Activated CD4-positive, alpha-beta T cell treated with anti-CD3 and anti-CD28 coated beads, Interleukin-2, amount 10 ng/mL, durations not matched to agents 7 days and 5 days (primary cell): ENCODE data around the gene EPB41L2. TPM values are rescaled to one million over a fixed set of nuclear protein-coding genes. Genes with fewer than 3 reads are reported as not detected.

Experiments used
- CTCF ChIA-PET: fragments of 350-600 bp; sonication (Branson Sonifier 250); formaldehyde crosslinking; loops from one replicate; lab custom pipeline; 2021; ENCODE audit warnings: antibody characterized with exemption; lab: Charles Lee
- POLR2A ChIA-PET: fragments of 350-600 bp; sonication (Branson Sonifier 250); formaldehyde crosslinking; loops from one replicate; lab custom pipeline; 2021; ENCODE audit warnings: antibody characterized with exemption; lab: Charles Lee
- DNase-seq: peaks from one replicate; pipeline ENCODE4 v3.0.0-alpha.2; 2020
- H3K27ac Mint-ChIP-seq: one replicate; pipeline ENCODE4 v1.8.0; 2021; ENCODE audit warnings: mild to moderate bottlenecking, moderate library complexity, mixed read lengths
- H3K27me3 Mint-ChIP-seq: one replicate; pipeline ENCODE4 v1.8.0; 2021; ENCODE audit warnings: mixed read lengths
- H3K36me3 Mint-ChIP-seq: one replicate; pipeline ENCODE4 v1.8.0; 2021; ENCODE audit warnings: low read depth, mixed read lengths
- H3K4me1 Mint-ChIP-seq: one replicate; pipeline ENCODE4 v1.8.0; 2021; ENCODE audit warnings: mixed read lengths
- H3K4me3 Mint-ChIP-seq: one replicate; pipeline ENCODE4 v1.8.0; 2021; ENCODE audit warnings: mild to moderate bottlenecking, moderate library complexity, mixed read lengths
- H3K9me3 Mint-ChIP-seq: one replicate; pipeline ENCODE4 v1.8.0; 2021; ENCODE audit warnings: mixed read lengths
- total RNA-seq, 2 experiments: library from RNA; stranded (reverse); gene quantifications; one replicate each; pipeline ENCODE4 v1.2.3, GENCODE V29; 2021

Gene EPB41L2
- total RNA-seq, 2 experiments from 2014 or later = 20.2 to 25.2 TPM

- H3K27ac Mint-ChIP-seq = no peak overlapping the region
- no peaks in the 10 kb centered on the region for H3K9me3 Mint-ChIP-seq
- H3K4me1 Mint-ChIP-seq = no peaks in the 10 kb centered on the region
- H3K27me3 Mint-ChIP-seq = no peaks in the 10 kb centered on the region
- no peaks in the 10 kb centered on the region for H3K36me3 Mint-ChIP-seq
- DNase-seq = no peak
- H3K4me3 Mint-ChIP-seq = no peak overlapping the region
- ChIA-PET POLR2A (interaction anchor here (0.6 kb wide), 1 partner anchor 163 kb away, joined by 3 read pairs; no protein-coding TSS in a partner anchor), CTCF (interaction anchor here (0.6 to 0.7 kb wide), 4 partner anchors 193 to 1217 kb away, joined by 3 read pairs; no protein-coding TSS in a partner anchor)
Observed at GRCh38 chr6:130890521-130890971, 172.5 kb downstream of the EPB41L2 start.

GRCh38 chr6:130889423-130889822, 173.6 kb downstream of the EPB41L2 start:
- Mint-ChIP-seq H3K36me3 (no peaks in the 10 kb centered on the region), H3K4me1 (no peaks in the 10 kb centered on the region), H3K27me3 (no peaks in the 10 kb centered on the region), H3K4me3 (no peak overlapping the region), H3K9me3 (no peaks in the 10 kb centered on the region), H3K27ac (no peak overlapping the region)
- ChIA-PET CTCF (no interaction called here), POLR2A (no interaction called here)
- no peak for DNase-seq

- ChIA-PET POLR2A (no interaction called here), CTCF (no interaction called here)
- no peaks in the 10 kb centered on the region for H3K27me3 Mint-ChIP-seq
- H3K4me3 Mint-ChIP-seq = no peak overlapping the region
- H3K9me3 Mint-ChIP-seq = no peaks in the 10 kb centered on the region
- no peak for DNase-seq
- H3K36me3 Mint-ChIP-seq = no peaks in the 10 kb centered on the region
- no peaks in the 10 kb centered on the region for H3K4me1 Mint-ChIP-seq
- H3K27ac Mint-ChIP-seq = no peak overlapping the region
Observed at GRCh38 chr6:130888246-130888645, 174.8 kb downstream of the EPB41L2 start.

- H3K36me3 Mint-ChIP-seq = no peaks in the 10 kb centered on the region
- DNase-seq = no peak
- H3K27me3 Mint-ChIP-seq = no peaks in the 10 kb centered on the region
- ChIA-PET CTCF (no interaction called here), POLR2A (no interaction called here)
- no peaks in the 10 kb centered on the region for H3K9me3 Mint-ChIP-seq
- H3K4me3 Mint-ChIP-seq = no peak overlapping the region
- no peak overlapping the region for H3K27ac Mint-ChIP-seq
- H3K4me1 Mint-ChIP-seq = no peaks in the 10 kb centered on the region
Observed at GRCh38 chr6:130886966-130887365, 176.1 kb downstream of the EPB41L2 start.

- Mint-ChIP-seq H3K27me3 (no peaks in the 10 kb centered on the region), H3K4me3 (no peak overlapping the region), H3K36me3 (no peaks in the 10 kb centered on the region), H3K4me1 (no peaks in the 10 kb centered on the region), H3K27ac (no peak overlapping the region), H3K9me3 (no peaks in the 10 kb centered on the region)
- CTCF ChIA-PET = interaction anchor here (0.5 to 1.7 kb wide), 16 partner anchors 8 to 1346 kb away, joined by 3 to 11 read pairs (median 3); partner anchors contain the start of gene MED23
- peak; percentile 85 for DNase-seq
- POLR2A ChIA-PET = no interaction called here
Observed at GRCh38 chr6:130885392-130886192, 177.5 kb downstream of the EPB41L2 start.

- CTCF ChIA-PET = no interaction called here
- H3K27me3 Mint-ChIP-seq = no peaks in the 10 kb centered on the region
- POLR2A ChIA-PET = no interaction called here
- H3K4me1 Mint-ChIP-seq = no peaks in the 10 kb centered on the region
- no peak for DNase-seq
- H3K36me3 Mint-ChIP-seq = no peaks in the 10 kb centered on the region
- no peak overlapping the region for H3K4me3 Mint-ChIP-seq
- H3K27ac Mint-ChIP-seq = no peak overlapping the region
- H3K9me3 Mint-ChIP-seq = no peaks in the 10 kb centered on the region
Observed at GRCh38 chr6:130882370-130882769, 180.7 kb downstream of the EPB41L2 start.

- no peaks in the 10 kb centered on the region for H3K4me1 Mint-ChIP-seq
- CTCF ChIA-PET = no interaction called here
- DNase-seq = no peak
- H3K9me3 Mint-ChIP-seq = no peaks in the 10 kb centered on the region
- no peaks in the 10 kb centered on the region for H3K36me3 Mint-ChIP-seq
- no peak overlapping the region for H3K4me3 Mint-ChIP-seq
- H3K27ac Mint-ChIP-seq = no peak overlapping the region
- H3K27me3 Mint-ChIP-seq = no peaks in the 10 kb centered on the region
- POLR2A ChIA-PET = no interaction called here
Observed at GRCh38 chr6:130879826-130880225, 183.2 kb downstream of the EPB41L2 start.

- Mint-ChIP-seq H3K9me3 (no peaks in the 10 kb centered on the region), H3K4me1 (peaks cover 3% of the 10 kb centered on the region), H3K36me3 (no peaks in the 10 kb centered on the region), H3K27ac (no peak overlapping the region), H3K27me3 (no peaks in the 10 kb centered on the region), H3K4me3 (no peak overlapping the region)
- ChIA-PET CTCF (interaction anchor here (1.2 kb wide), 1 partner anchor 12 kb away, joined by 3 read pairs; no protein-coding TSS in a partner anchor), POLR2A (no interaction called here)
- DNase-seq = no peak
Observed at GRCh38 chr6:130873746-130874145, 189.3 kb downstream of the EPB41L2 start.

GRCh38 chr6:130872250-130873095, 190.6 kb downstream of the EPB41L2 start:
- Mint-ChIP-seq H3K36me3 (no peaks in the 10 kb centered on the region), H3K4me1 (peaks cover 3% of the 10 kb centered on the region), H3K4me3 (no peak overlapping the region), H3K27me3 (no peaks in the 10 kb centered on the region), H3K9me3 (no peaks in the 10 kb centered on the region), H3K27ac (no peak overlapping the region)
- ChIA-PET POLR2A (no interaction called here), CTCF (interaction anchor here (0.7 to 1.6 kb wide), 8 partner anchors 10 to 578 kb away, joined by 3 to 5 read pairs (median 3); no protein-coding TSS in a partner anchor)
- DNase-seq = peak; percentile 80

- Mint-ChIP-seq H3K36me3 (no peaks in the 10 kb centered on the region), H3K27me3 (no peaks in the 10 kb centered on the region), H3K9me3 (no peaks in the 10 kb centered on the region), H3K27ac (no peak overlapping the region), H3K4me1 (peaks cover 3% of the 10 kb centered on the region), H3K4me3 (no peak overlapping the region)
- CTCF ChIA-PET = interaction anchor here (0.7 kb wide), 1 partner anchor 1149 kb away, joined by 3 read pairs; no protein-coding TSS in a partner anchor
- POLR2A ChIA-PET = no interaction called here
- DNase-seq = no peak
Observed at GRCh38 chr6:130870179-130870880, 192.7 kb downstream of the EPB41L2 start.

GRCh38 chr6:130869681-130870080, 193.4 kb downstream of the EPB41L2 start:
- no peaks in the 10 kb centered on the region for H3K36me3 Mint-ChIP-seq
- ChIA-PET CTCF (no interaction called here), POLR2A (no interaction called here)
- DNase-seq = no peak
- no peaks in the 10 kb centered on the region for H3K9me3 Mint-ChIP-seq
- H3K4me3 Mint-ChIP-seq = no peak overlapping the region
- H3K27me3 Mint-ChIP-seq = no peaks in the 10 kb centered on the region
- peaks cover 3% of the 10 kb centered on the region for H3K4me1 Mint-ChIP-seq
- H3K27ac Mint-ChIP-seq = no peak overlapping the region

- CTCF ChIA-PET = interaction anchor here (1.1 kb wide), 1 partner anchor 12 kb away, joined by 3 read pairs; no protein-coding TSS in a partner anchor
- Mint-ChIP-seq H3K36me3 (no peaks in the 10 kb centered on the region), H3K4me3 (no peak overlapping the region), H3K9me3 (no peaks in the 10 kb centered on the region), H3K27me3 (no peaks in the 10 kb centered on the region), H3K27ac (no peak overlapping the region), H3K4me1 (no peaks in the 10 kb centered on the region)
- DNase-seq = no peak
- POLR2A ChIA-PET = no interaction called here
Observed at GRCh38 chr6:130865793-130866192, 197.3 kb downstream of the EPB41L2 start.
